ENCODE measurements around the gene EIF4G3. TPM values are rescaled to one million over a fixed set of nuclear protein-coding genes. Genes with fewer than 3 reads are reported as not detected.

Gene EIF4G3
- total and polyA plus RNA-seq, 10 of the 15 experiments (the other 5 are each of a cell fraction or from before 2014, with no cell fraction given) = 7.4 to 45.1 (median 29.1) TPM

- no peaks in the 10 kb centered on the region for H3K4me1 ChIP-seq (ENCODE audit: control insufficient read depth, insufficient read depth, low read length)
- H3K4me2 ChIP-seq (ENCODE audit: control insufficient read depth, insufficient read depth) = no peak overlapping the region
- H3K79me2 ChIP-seq (ENCODE audit: control insufficient read depth, insufficient read depth, low read length) = no peaks in the 10 kb centered on the region
- H4K20me1 ChIP-seq (ENCODE audit: control insufficient read depth, insufficient read depth) = no peaks in the 10 kb centered on the region; the same call in 1 of the 2 replicates
- intact Hi-C loops (cut with micrococcal nuclease; ENCODE audit: unreplicated experiment) (no loop called here), in situ Hi-C loops (cut with MboI) (loop anchor here (5.0 to 10.0 kb wide), 2 partner anchors 208 to 496 kb away; no protein-coding TSS in a partner anchor)
- no peak for ATAC-seq
- ChIA-PET CTCF (interaction anchor here (0.6 to 9.9 kb wide), 4 partner anchors 9 to 497 kb away, joined by 3 to 120 read pairs (median 4); no protein-coding TSS in a partner anchor), RAD21 (ENCODE audit: unreplicated experiment) (interaction anchor here (0.6 to 4.0 kb wide), 4 partner anchors 207 to 496 kb away, joined by 4 to 45 read pairs (median 4); no protein-coding TSS in a partner anchor), SMC1A (ENCODE audit: uncharacterized antibody, unreplicated experiment) (interaction anchor here (0.7 to 1.3 kb wide), 3 partner anchors 11 to 211 kb away, joined by 3 read pairs; no protein-coding TSS in a partner anchor), POLR2A (no interaction called here)
- no peak overlapping the region for H3K9ac ChIP-seq (ENCODE audit: control insufficient read depth, insufficient read depth, low read length)
- H2AFZ ChIP-seq (ENCODE audit: control insufficient read depth, low read depth, low read length) = no peak overlapping the region
- WGBS (ENCODE audit: insufficient coverage, insufficient replicate concordance, low lambda C conversion rate, missing lambda C conversion rate) = 53% methylated on average over 4 of the region's 4 CpGs
- FAIRE-seq = no peak
- no peak overlapping the region for H3K4me3 ChIP-seq
- no peak overlapping the region for H3K27ac ChIP-seq (ENCODE audit: control insufficient read depth, insufficient read depth)
- no peaks in the 10 kb centered on the region for H3K36me3 ChIP-seq (ENCODE audit: control insufficient read depth in 2 of 2, insufficient read depth in 2 of 2, low read length in 1 of 2)
- no peaks in the 10 kb centered on the region for H3K9me3 ChIP-seq (replicated peaks; ENCODE audit: control insufficient read depth, insufficient read depth, low read length)
- H3K27me3 ChIP-seq (replicated peaks in 1 of 2; ENCODE audit: control insufficient read depth in 2 of 2, insufficient read depth in 2 of 2, low read length in 1 of 2) = no peaks in the 10 kb centered on the region
- no peak for TF ChIP-seq CBX3 (IDR thresholded peaks at IDR 0.05; ENCODE audit: borderline replicate concordance, low read depth)
- TF ChIP-seq IKZF1 (conservative IDR thresholded peaks at IDR 0.05) = no peak
- no peak for TF ChIP-seq PKNOX1 (IDR thresholded peaks at IDR 0.05)
- TF ChIP-seq TARDBP (IDR thresholded peaks at IDR 0.05; ENCODE audit: borderline replicate concordance) = no peak
- no peak for TF ChIP-seq EP300 (IDR thresholded peaks at IDR 0.05; ENCODE audit: borderline replicate concordance in 1 of 2, control insufficient read depth in 1 of 2, low read depth in 2 of 2, low read length in 2 of 2)
- TF ChIP-seq SIX5 (IDR thresholded peaks at IDR 0.05; ENCODE audit: low read depth, low read length, severe bottlenecking) = no peak
- no peak for TF ChIP-seq KAT2A (conservative IDR thresholded peaks at IDR 0.05; ENCODE audit: control insufficient read depth, low read depth, low read length)
- TF ChIP-seq HDGF (IDR thresholded peaks at IDR 0.05) = no peak
- TF ChIP-seq SREBF2 (IDR thresholded peaks at IDR 0.05; ENCODE audit: low read length) = no peak
- no TSS peak for BruUV-seq (replicated peaks)
- DNase-seq (ENCODE audit: low read depth, low spot score) = no peak
These were observed 16.2 kb upstream of the EIF4G3 start for GRCh38 chr1:21192871-21193270.

Data from GM12878 (cell line).